HG02678 (cell line): Measurements from ENCODE around the gene DUSP22.

ENCODE experiments used
- ATAC-seq: cut with Tn5 transposase; IDR thresholded peaks from one replicate; pipeline ENCODE4 v1.9.1; 2021; ENCODE audit warnings: mild to moderate bottlenecking, moderate library complexity; ENCODE audit not compliant: unreplicated experiment

The DUSP22 gene

DNA sequence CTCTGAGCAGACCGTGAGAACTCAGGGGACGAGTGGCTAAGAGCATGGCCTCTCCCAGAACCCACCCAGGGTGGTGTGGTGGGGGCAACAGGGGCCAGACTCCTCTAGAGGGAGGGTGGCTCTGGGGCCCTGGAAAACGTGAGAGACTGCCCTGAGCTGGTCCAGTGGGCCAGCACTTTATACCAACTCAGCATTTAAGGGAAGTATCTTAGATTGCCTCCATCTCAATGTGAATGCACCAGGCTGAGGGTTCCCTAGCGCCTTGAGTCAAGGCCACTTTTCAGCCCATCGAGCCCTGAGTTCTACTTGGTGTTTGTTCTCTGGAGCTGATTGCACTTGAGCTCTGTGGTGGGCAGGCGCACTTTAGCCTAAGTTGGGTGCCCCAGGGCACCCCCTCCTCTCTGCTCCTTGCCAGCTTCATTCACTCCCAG lies 57.2 kb downstream of the DUSP22 start:
- no peak for ATAC-seq

- no peak for ATAC-seq
Measured at GRCh38 chr6:350371-350770, 58.1 kb downstream of the DUSP22 start.

DNA sequence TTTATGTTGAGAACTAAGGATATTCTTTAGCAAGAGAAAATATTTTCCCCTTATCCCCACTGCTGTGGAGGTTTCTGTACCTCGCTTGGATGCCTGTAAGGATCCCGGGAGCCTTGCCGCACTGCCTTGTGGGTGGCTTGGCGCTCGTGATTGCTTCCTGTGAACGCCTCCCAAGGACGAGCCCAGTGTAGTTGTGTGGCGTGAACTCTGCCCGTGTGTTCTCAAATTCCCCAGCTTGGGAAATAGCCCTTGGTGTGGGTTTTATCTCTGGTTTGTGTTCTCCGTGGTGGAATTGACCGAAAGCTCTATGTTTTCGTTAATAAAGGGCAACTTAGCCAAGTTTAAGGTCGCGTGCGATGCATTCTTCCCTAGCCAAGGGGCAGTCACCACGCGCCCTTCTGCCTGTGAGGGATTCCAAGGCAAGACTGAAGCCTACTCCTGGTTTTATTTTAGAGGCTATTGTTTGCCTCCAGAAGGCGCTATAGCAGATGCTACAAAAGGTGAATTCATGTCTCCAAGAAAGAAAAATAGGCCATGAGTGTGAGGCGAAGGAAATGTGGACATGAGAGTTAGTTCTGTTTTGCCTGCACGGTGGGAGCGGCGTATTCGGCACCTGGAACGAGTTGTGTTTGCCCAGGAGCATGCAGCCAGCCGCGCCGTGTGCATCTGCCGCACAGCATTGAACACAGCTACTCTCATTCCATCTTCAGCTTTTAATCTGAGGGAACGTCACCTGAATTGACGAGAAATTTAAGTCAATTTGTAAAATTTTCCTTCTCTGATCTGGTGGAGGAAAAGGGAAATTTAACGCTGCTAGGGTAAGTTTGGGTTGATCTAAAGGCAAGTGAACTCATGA lies 59.0 kb downstream of the DUSP22 start:
- no peak for ATAC-seq

DNA sequence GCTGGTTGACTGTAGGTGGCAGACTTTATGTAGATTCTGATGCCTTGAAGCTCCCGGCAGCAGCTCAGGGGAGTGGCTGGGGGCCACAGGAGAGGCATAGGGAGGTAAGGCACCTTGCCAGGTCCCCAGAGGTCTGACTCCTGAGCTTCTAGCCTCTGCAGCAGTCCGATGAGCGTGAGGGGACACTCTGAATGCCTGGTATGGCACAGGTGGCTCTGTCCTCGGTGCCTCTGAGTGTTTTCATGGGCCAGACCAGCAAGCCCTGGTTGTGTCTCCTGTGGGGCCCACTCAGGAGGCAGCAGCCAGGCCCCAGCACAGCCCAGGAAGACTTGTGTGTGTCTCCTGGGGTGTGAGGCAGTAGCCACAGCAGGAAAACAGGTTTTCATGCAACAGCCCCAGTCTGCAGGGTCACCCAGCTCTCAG lies 59.6 kb downstream of the DUSP22 start:
- no peak for ATAC-seq

DNA sequence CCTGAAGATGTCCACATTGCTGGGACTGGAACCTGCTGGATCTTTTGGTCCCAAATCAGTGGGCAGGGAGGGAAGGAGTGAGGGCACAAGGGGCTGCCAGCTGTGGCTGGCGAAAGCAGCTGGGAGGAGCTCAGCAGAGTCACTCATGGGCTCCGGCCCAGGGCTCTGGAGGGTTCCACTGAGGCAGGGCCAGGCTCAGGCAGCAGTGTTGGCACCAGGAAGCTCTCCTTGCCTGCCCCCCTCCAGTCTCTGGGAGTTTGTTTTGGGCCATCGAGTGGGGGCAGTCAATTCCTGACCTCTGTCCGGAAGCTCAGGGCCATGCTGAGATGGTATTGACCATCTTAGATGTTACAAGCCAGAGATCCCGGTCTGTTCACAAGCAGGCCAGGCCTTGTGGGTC lies 60.2 kb downstream of the DUSP22 start:
- no peak for ATAC-seq

DNA sequence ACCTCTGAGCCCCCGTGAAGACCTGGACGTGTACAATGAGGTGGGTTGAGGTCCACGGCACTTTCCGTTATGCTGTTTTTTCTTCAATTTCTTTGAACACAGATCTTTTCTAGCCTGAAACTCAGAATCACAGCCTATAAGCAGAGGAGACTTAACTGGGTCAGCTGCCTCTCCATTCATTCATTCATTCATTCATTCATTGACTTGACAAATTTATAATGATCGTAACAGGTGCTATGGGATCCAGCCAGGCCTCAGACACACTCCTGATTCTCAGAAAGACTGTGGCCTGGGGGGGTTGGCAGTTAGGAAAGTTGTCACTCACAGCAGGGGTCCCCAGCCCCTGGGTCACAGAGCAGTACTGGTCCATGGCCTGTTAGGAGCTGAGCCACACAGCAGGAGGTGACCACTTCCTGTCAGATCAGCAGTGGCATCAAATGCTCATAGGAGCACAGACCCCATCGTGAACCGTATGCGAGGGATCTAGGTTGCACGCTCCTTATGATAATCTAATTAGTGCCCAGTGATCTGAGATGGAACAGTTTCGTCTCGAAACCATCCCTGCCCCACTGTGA lies 60.7 kb downstream of the DUSP22 start:
- no peak for ATAC-seq

- ATAC-seq: no peak
Measured at GRCh38 chr6:353642-354614, 61.6 kb downstream of the DUSP22 start.

- ATAC-seq: no peak
Measured at GRCh38 chr6:354631-355280, 62.5 kb downstream of the DUSP22 start.

GRCh38 chr6:355373-356208 lies 63.3 kb downstream of the DUSP22 start:
- ATAC-seq: no peak

DNA sequence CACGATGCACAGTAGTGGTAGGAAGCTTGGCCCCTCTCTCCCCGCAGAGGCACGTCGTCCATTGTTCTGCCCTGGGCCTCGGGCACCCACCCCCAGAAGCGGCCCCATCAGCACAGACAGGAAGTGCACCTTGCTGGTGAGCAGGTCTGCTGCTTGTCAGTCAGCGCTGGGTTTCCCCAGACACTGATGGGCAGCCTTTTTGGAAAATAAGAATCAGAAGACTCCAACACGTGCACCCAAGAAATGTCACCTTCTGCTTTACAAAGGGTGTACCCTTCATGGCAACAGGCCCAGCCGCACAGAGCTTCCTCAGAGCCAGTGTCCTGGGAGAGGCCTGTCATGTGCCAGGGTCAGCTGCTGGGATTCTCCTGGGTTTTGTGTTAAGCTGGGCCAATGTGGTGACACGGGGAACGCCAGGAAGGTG lies 64.6 kb downstream of the DUSP22 start:
- ATAC-seq: peak; percentile 58

DNA sequence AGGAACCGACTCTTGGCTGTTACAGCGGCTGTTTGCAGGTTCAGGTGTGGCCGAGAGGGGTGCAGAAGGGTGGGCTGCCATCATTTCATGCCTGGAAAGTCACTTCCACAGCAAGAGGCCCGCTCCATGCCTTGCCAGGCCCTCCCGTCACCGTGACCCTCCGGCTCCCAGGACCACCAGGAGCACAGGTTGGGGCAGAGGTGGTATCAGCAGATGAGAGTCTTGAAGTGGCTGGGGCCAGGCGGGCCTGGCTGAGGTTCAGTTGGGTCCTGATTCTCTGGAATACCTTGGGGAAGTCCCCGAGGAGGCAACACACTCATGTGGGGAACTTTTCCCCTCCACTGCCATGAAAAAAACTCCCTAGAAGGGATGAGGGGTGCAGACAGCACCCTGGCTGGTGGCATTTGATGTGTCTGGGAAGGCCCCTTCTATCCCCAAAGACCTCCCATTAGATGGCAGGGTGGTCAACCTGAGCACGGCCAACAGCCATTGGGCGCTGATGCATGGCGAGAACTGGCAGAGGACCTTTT lies 65.0 kb downstream of the DUSP22 start:
- no peak for ATAC-seq

- no peak for ATAC-seq
Measured at GRCh38 chr6:357791-358341, 65.6 kb downstream of the DUSP22 start.

GRCh38 chr6:358432-358831 lies 66.1 kb downstream of the DUSP22 start:
- ATAC-seq: no peak

GRCh38 chr6:358847-359246 lies 66.6 kb downstream of the DUSP22 start:
- no peak for ATAC-seq

GRCh38 chr6:359261-360035 lies 67.2 kb downstream of the DUSP22 start:
- no peak for ATAC-seq

DNA sequence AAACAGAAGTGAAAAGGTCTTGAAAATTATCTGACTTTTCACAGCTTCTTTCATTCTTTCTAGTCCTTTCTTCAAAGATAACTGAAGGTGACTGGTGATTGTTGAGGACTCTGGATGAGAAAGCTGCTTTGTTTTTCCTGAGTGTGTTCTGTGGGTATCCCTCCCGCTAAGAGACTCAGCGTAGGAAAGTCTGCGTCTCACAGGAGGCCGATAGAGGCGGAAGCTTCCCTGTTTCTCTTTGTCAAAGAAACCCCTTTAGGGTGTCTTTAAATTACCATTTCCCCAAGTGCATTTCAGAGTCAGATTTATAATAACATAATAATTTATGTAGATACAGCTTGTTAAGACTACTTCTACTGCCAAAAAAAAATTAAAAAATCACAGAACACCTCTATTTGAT lies 68.1 kb downstream of the DUSP22 start:
- no peak for ATAC-seq

- ATAC-seq: no peak
Measured at GRCh38 chr6:360764-361373, 68.6 kb downstream of the DUSP22 start.
